IMR-90 (cell line): ENCODE results near the gene SERPINB3. TPM values are rescaled to one million over a fixed set of nuclear protein-coding genes. Genes with fewer than 3 reads are reported as not detected.
"Not testable (repeated sequence)": the region's sequence is repeated elsewhere in the genome, so short reads cannot be mapped to it uniquely, and the experiment has no call there.

ENCODE experiments used
- ATAC-seq: fragments of 200-7000 bp; cut with Tn5 transposase; 2 replicates; pipeline ENCODE4 v1.9.1; 2020; ENCODE audit warnings: low read depth, mild to moderate bottlenecking, moderate library complexity
- BruUV-seq: library from RNA; stranded (reverse); fragments of 400-500 nt; replicated peaks from 2 replicates; lab custom pipeline; 2021; lab: Mats Ljungman, UMichigan
- CTCF ChIA-PET: fragments of 300-600 bp; formaldehyde crosslinking; extraction: SDS; loops from one replicate; lab custom pipeline; 2021; ENCODE audit warnings: antibody characterized with exemption; lab: Yijun Ruan, JAX
- POLR2A ChIA-PET: fragments of 300-600 bp; sonication (Branson Sonifier 250); formaldehyde crosslinking; loops from one replicate; lab custom pipeline; 2022; ENCODE audit warnings: antibody characterized with exemption; ENCODE audit not compliant: unreplicated experiment; lab: Charles Lee
- DNase-seq: peaks from one replicate; pipeline ENCODE4 v3.0.0; 2013
- H2AFZ ChIP-seq: replicated peaks from 2 replicates; pipeline ENCODE3; 2013; ENCODE audit warnings: low read length, mild to moderate bottlenecking; ENCODE audit not compliant: poor library complexity
- H2AK5ac ChIP-seq: 2 replicates; pipeline ENCODE4 v1.6.1; 2013; ENCODE audit warnings: low read depth, low read length, inconsistent platforms
- H2AK9ac ChIP-seq: replicated peaks from 2 replicates; pipeline ENCODE3; 2013; ENCODE audit warnings: mild to moderate bottlenecking, low read depth, low read length, moderate library complexity; ENCODE audit not compliant: poor library complexity
- H2BK120ac ChIP-seq: 2 replicates; pipeline ENCODE4 v1.6.1; 2013; ENCODE audit warnings: low read depth, low read length, inconsistent platforms
- H2BK15ac ChIP-seq: 3 replicates; pipeline ENCODE4 v1.6.1; 2013; ENCODE audit warnings: low read depth, low read length, inconsistent platforms
- H2BK20ac ChIP-seq: 2 replicates; pipeline ENCODE4 v1.6.1; 2013; ENCODE audit warnings: low read depth, mild to moderate bottlenecking, inconsistent platforms, low read length, moderate library complexity
- H2BK5ac ChIP-seq: 2 replicates; pipeline ENCODE4 v1.6.1; 2013; ENCODE audit warnings: mild to moderate bottlenecking, low read depth, low read length, inconsistent platforms; ENCODE audit not compliant: poor library complexity, severe bottlenecking
- H3K14ac ChIP-seq: replicated peaks from 2 replicates; pipeline ENCODE4 v1.6.1; 2013; ENCODE audit warnings: low read depth, low read length, inconsistent platforms
- H3K18ac ChIP-seq: 2 replicates; pipeline ENCODE4 v1.6.1; 2013; ENCODE audit warnings: low read depth, low read length, control low read depth
- H3K23ac ChIP-seq: 2 replicates; pipeline ENCODE4 v1.6.1; 2013; ENCODE audit warnings: low read depth, low read length, inconsistent platforms
- H3K27ac ChIP-seq: 2 replicates; pipeline ENCODE4 v1.5.1; 2013; ENCODE audit warnings: mild to moderate bottlenecking, control low read depth, low read length; ENCODE audit not compliant: insufficient read depth
- H3K27me3 ChIP-seq: 2 replicates; pipeline ENCODE4 v1.6.1; 2013; ENCODE audit warnings: low read length; ENCODE audit not compliant: control insufficient read depth, insufficient read depth
- H3K36me3 ChIP-seq: 2 replicates; pipeline ENCODE4 v1.6.1; 2013; ENCODE audit warnings: low read length, mixed read lengths; ENCODE audit not compliant: control insufficient read depth, insufficient read depth
- H3K4ac ChIP-seq: 2 replicates; pipeline ENCODE4 v1.6.1; 2013; ENCODE audit warnings: low read depth, low read length, inconsistent platforms
- H3K4me1 ChIP-seq: 2 replicates; pipeline ENCODE4 v1.6.1; 2013; ENCODE audit warnings: low read length, mixed read lengths; ENCODE audit not compliant: control insufficient read depth, insufficient read depth
- H3K4me2 ChIP-seq: 2 replicates; pipeline ENCODE4 v1.6.1; 2013; ENCODE audit warnings: low read depth, mild to moderate bottlenecking, control low read depth, low read length, moderate library complexity
- H3K4me3 ChIP-seq: 2 replicates; pipeline ENCODE4 v1.5.1; 2013; ENCODE audit warnings: low read depth, mild to moderate bottlenecking, control low read depth, low read length, moderate library complexity; ENCODE audit not compliant: insufficient read depth
- H3K56ac ChIP-seq: 2 replicates; pipeline ENCODE4 v1.6.1; 2013; ENCODE audit warnings: low read length, inconsistent platforms; ENCODE audit not compliant: insufficient read depth; ENCODE audit errors: extremely low read depth
- H3K79me1 ChIP-seq, 2 experiments: 2 replicates each; pipeline ENCODE4 v1.6.1; 2013; ENCODE audit warnings: low read length in 2 of 2, inconsistent platforms in 1 of 2, low read depth in 1 of 2
- H3K9ac ChIP-seq: 2 replicates; pipeline ENCODE4 v1.6.1; 2013; ENCODE audit warnings: low read depth, low read length, control low read depth
- H3K9me1 ChIP-seq: 2 replicates; pipeline ENCODE4 v1.6.1; 2013; ENCODE audit warnings: low read length, inconsistent platforms; ENCODE audit not compliant: insufficient read depth
- H3K9me3 ChIP-seq: 2 replicates; pipeline ENCODE4 v1.6.1; 2013; ENCODE audit warnings: low read length; ENCODE audit not compliant: control insufficient read depth, insufficient read depth
- H4K20me1 ChIP-seq: 2 replicates; pipeline ENCODE4 v1.6.1; 2013; ENCODE audit warnings: low read length, inconsistent platforms; ENCODE audit not compliant: insufficient read depth
- H4K5ac ChIP-seq: 2 replicates; pipeline ENCODE4 v1.6.1; 2013; ENCODE audit warnings: mild to moderate bottlenecking, low read depth, low read length, control low read depth
- H4K8ac ChIP-seq, 2 experiments: 2 replicates each; pipeline ENCODE4 v1.6.1; 2013; ENCODE audit warnings: low read depth in 2 of 2, low read length in 2 of 2, control low read depth in 1 of 2, inconsistent platforms in 1 of 2
- H4K91ac ChIP-seq: 2 replicates; pipeline ENCODE4 v1.6.1; 2013; ENCODE audit warnings: low read depth, low read length, inconsistent platforms; ENCODE audit not compliant: insufficient read depth
- WGBS, 2 experiments: methylation state at CpG; one replicate each; pipeline versions ENCODE4 v1.1.5 to v1.1.7; 2013; ENCODE audit warnings: missing lambda C conversion rate in 2 of 2; ENCODE audit not compliant: insufficient read length in 1 of 2; ENCODE audit errors: extremely low coverage in 2 of 2; 5-methylcytosine and 5-hydroxymethylcytosine counted together
- dilution Hi-C: fragments of 300-500 bp; cut with HindIII; formaldehyde crosslinking; loops from one replicate; pipeline ENCODE4 v1.14.3; 2018; ENCODE audit warnings: low sequenced_read_pairs; ENCODE audit not compliant: unreplicated experiment
- in situ Hi-C: fragments of 300-500 bp; cut with MboI; formaldehyde crosslinking; loops from 3 replicates; pipeline ENCODE4 v1.14.3; 2019; ENCODE audit warnings: low sequenced_read_pairs, inconsistent platforms, mixed read lengths
- intact Hi-C: fragments of 100-400 bp; cut with micrococcal nuclease; formaldehyde crosslinking; loops from 2 replicates; pipeline ENCODE4 v1.10.0; 2022
- polyA plus RNA-seq, 3 experiments: library from polyadenylated mRNA; depleted of rRNA; stranded (reverse); fragments of >200 nt; gene quantifications; 2 replicates each; pipeline ENCODE4 v1.2.3, GENCODE V29; 2012; ENCODE audit warnings: low replicate concordance in 1 of 3
- total RNA-seq: library from RNA; depleted of rRNA; stranded (reverse); fragments of >200 nt; gene quantifications from 2 replicates; pipeline ENCODE4 v1.2.3, GENCODE V29; 2012

SERPINB3 gene
- total and polyA plus RNA-seq, 2 of the 4 experiments (the other 2 are of a cell fraction) = not detected

GRCh38 chr18:63658920-63659319 is 2.8 kb downstream of the SERPINB3 start:
- H3K36me3 ChIP-seq, H3K27me3 ChIP-seq, POLR2A ChIA-PET, H3K9me3 ChIP-seq, H3K14ac ChIP-seq, CTCF ChIA-PET, H4K91ac ChIP-seq, intact Hi-C loops, H3K18ac ChIP-seq, H2BK20ac ChIP-seq, H3K56ac ChIP-seq, H3K4me1 ChIP-seq, H3K4me3 ChIP-seq, H3K4me2 ChIP-seq, H3K27ac ChIP-seq, H2AK5ac ChIP-seq, H2BK5ac ChIP-seq, H3K9ac ChIP-seq, H2AFZ ChIP-seq, H2BK120ac ChIP-seq, H3K23ac ChIP-seq, DNase-seq, BruUV-seq, ATAC-seq, H3K9me1 ChIP-seq, in situ Hi-C loops, H3K79me1 ChIP-seq, dilution Hi-C loops, H4K8ac ChIP-seq, H3K4ac ChIP-seq, H4K5ac ChIP-seq, H2BK15ac ChIP-seq, H4K20me1 ChIP-seq, H2AK9ac ChIP-seq: not testable (repeated sequence)
- no CpG with 5 or more reads among the region's 4 CpGs for WGBS, 2 experiments

GRCh38 chr18:63650271-63650670 is 11.4 kb downstream of the SERPINB3 start:
- H4K91ac ChIP-seq, H3K36me3 ChIP-seq, ATAC-seq, CTCF ChIA-PET, H2BK20ac ChIP-seq, H2BK15ac ChIP-seq, H2AK5ac ChIP-seq, H2BK5ac ChIP-seq, H2AK9ac ChIP-seq, H3K4ac ChIP-seq, H3K4me3 ChIP-seq, in situ Hi-C loops, H2BK120ac ChIP-seq, H3K9ac ChIP-seq, intact Hi-C loops, H3K27ac ChIP-seq, dilution Hi-C loops, H4K8ac ChIP-seq, BruUV-seq, H3K79me1 ChIP-seq, H3K56ac ChIP-seq, H4K5ac ChIP-seq, H3K27me3 ChIP-seq, H3K23ac ChIP-seq, H3K18ac ChIP-seq, H3K9me3 ChIP-seq, H3K4me2 ChIP-seq, POLR2A ChIA-PET, H4K20me1 ChIP-seq, H2AFZ ChIP-seq, H3K14ac ChIP-seq, H3K4me1 ChIP-seq, H3K9me1 ChIP-seq: not testable (repeated sequence)
- peak; percentile 8 for DNase-seq
- WGBS, 2 experiments = no CpG with 5 or more reads among the region's 3 CpGs
